K562 (cell line): Measurements from ENCODE around the gene COL23A1. TPM values are rescaled to one million over a fixed set of nuclear protein-coding genes. Genes with fewer than 3 reads are reported as not detected.
"Not testable (repeated sequence)": the region's sequence is repeated elsewhere in the genome, so short reads cannot be mapped to it uniquely, and the experiment has no call there.

Experiments used
- ATAC-seq: fragments of 200-7000 bp; cut with Tn5 transposase; 3 replicates; pipeline ENCODE4 v1.9.1; 2020; ENCODE audit warnings: moderate library complexity
- BruUV-seq: library from RNA; stranded (reverse); fragments of 400-500 nt; replicated peaks from 2 replicates; lab custom pipeline; 2021; lab: Mats Ljungman, UMichigan
- CTCF ChIA-PET: fragments of 300-600 bp; formaldehyde crosslinking; extraction: SDS; loops from one replicate; lab custom pipeline; 2021; ENCODE audit warnings: low intra/inter-chr PET ratio; lab: Yijun Ruan, JAX
- POLR2A ChIA-PET: fragments of 300-600, 350-650 bp; sonication (Branson Sonifier 250); formaldehyde crosslinking; extraction: SDS; loops from one replicate; lab custom pipeline; 2021; ENCODE audit warnings: antibody characterized with exemption, inconsistent platforms; lab: Yijun Ruan, JAX
- DNase-seq, 4 experiments: peaks; one replicate each; pipeline versions ENCODE4 v3.0.0 to v3.0.0-alpha.2; 2011 to 2018; ENCODE audit warnings: low spot score in 3 of 4, mixed read lengths in 3 of 4; ENCODE audit errors: extremely low read depth in 1 of 4
- FAIRE-seq: peaks from 2 replicates; lab custom pipeline; 2011; peaks lifted over from hg19 to GRCh38; lab: Jason Lieb, UNC
- H2AFZ ChIP-seq: 2 replicates; pipeline ENCODE4 v1.6.0; 2011; ENCODE audit warnings: low read depth, low read length, control low read depth, inconsistent platforms
- H3K27ac ChIP-seq: fragments of 200-600 bp; 3 replicates; pipeline ENCODE4 v1.8.0; 2011; ENCODE audit warnings: low read depth, mild to moderate bottlenecking, control low read depth, inconsistent platforms, low read length, moderate library complexity, mixed read lengths; ENCODE audit errors: extremely low read depth
- H3K27me3 ChIP-seq, 2 experiments: fragments of 300-600 bp in 1 of 2; 2 replicates in 1 of 2; 3 replicates in 1 of 2; pipeline versions ENCODE4 v1.6.0 to v1.8.0; 2011; ENCODE audit warnings: inconsistent platforms in 2 of 2, low read length in 2 of 2, mild to moderate bottlenecking in 1 of 2, mixed read lengths in 1 of 2, moderate library complexity in 1 of 2; ENCODE audit not compliant: control insufficient read depth in 2 of 2, insufficient read depth in 2 of 2
- H3K36me3 ChIP-seq: fragments of 300-600 bp; 3 replicates; pipeline ENCODE4 v1.8.0; 2011; ENCODE audit warnings: mild to moderate bottlenecking, low read length, inconsistent platforms; ENCODE audit not compliant: control insufficient read depth, insufficient read depth
- H3K4me1 ChIP-seq, 2 experiments: fragments of 200-600 bp in 1 of 2; replicated peaks in 1 of 2; 2 replicates in 1 of 2; 3 replicates in 1 of 2; pipeline versions ENCODE4 v1.5.1 to v1.8.0; 2011; ENCODE audit warnings: inconsistent platforms in 2 of 2, low read length in 2 of 2, mild to moderate bottlenecking in 1 of 2, mixed read lengths in 1 of 2, moderate library complexity in 1 of 2; ENCODE audit not compliant: control insufficient read depth in 2 of 2, insufficient read depth in 2 of 2
- H3K4me2 ChIP-seq: 2 replicates; pipeline ENCODE4 v1.6.1; 2011; ENCODE audit warnings: low read length, control low read depth, inconsistent platforms, mixed read lengths; ENCODE audit not compliant: insufficient read depth
- H3K4me3 ChIP-seq: fragments of 200-600 bp; sonication (generic), shearing (Covaris generic); 2 replicates; pipeline ENCODE4 v1.5.1; 2016; ENCODE audit warnings: control low read depth, inconsistent platforms
- H3K79me2 ChIP-seq: fragments of 200-600 bp; 3 replicates; pipeline ENCODE4 v1.8.0; 2011; ENCODE audit warnings: low read length, inconsistent platforms; ENCODE audit not compliant: control insufficient read depth, insufficient read depth
- H3K9ac ChIP-seq, 2 experiments: 2 replicates each; pipeline versions ENCODE4 v1.6.0 to v1.6.1; 2011; ENCODE audit warnings: low read depth in 2 of 2, low read length in 2 of 2, control low read depth in 1 of 2, inconsistent platforms in 1 of 2, mild to moderate bottlenecking in 1 of 2, mixed read lengths in 1 of 2; ENCODE audit not compliant: insufficient read depth in 1 of 2
- H3K9me1 ChIP-seq: one replicate; pipeline ENCODE4 v1.6.0; 2011; ENCODE audit warnings: inconsistent platforms, mild to moderate bottlenecking, low read length, moderate library complexity; ENCODE audit not compliant: control insufficient read depth, insufficient read depth
- H3K9me3 ChIP-seq: replicated peaks from 2 replicates; pipeline ENCODE4 v1.5.1; 2011; ENCODE audit warnings: low read depth, low read length, inconsistent platforms; ENCODE audit not compliant: control insufficient read depth, insufficient read depth
- H4K20me1 ChIP-seq: replicated peaks from 2 replicates; pipeline ENCODE4 v1.6.1; 2011; ENCODE audit warnings: low read length, inconsistent platforms, mixed read lengths; ENCODE audit not compliant: control insufficient read depth, insufficient read depth
- BHLHE40 ChIP-seq: IDR thresholded peaks from 2 replicates; pipeline ENCODE4 v1.6.1; 2011; ENCODE audit warnings: low read length, improper control_type of control experiment
- CCAR2 ChIP-seq: fragments of 200-400 bp; formaldehyde crosslinking; IDR thresholded peaks from 2 replicates; pipeline ENCODE4 v1.6.1; 2017; ENCODE audit warnings: mild to moderate bottlenecking, low read depth, low read length
- CHD1 ChIP-seq: fragments of 200-600 bp; sonication (generic); IDR thresholded peaks from one replicate; pipeline ENCODE4 v1.6.1; 2012; ENCODE audit warnings: mild to moderate bottlenecking, moderate library complexity, low read length, inconsistent platforms
- CREB3L1 ChIP-seq: fragments of 450-650 bp; IDR thresholded peaks from 2 replicates; pipeline ENCODE4 v1.6.1; 2014; ENCODE audit warnings: low read depth, mild to moderate bottlenecking, moderate library complexity, borderline replicate concordance
- DMBX1 ChIP-seq: fragments of 250-450 bp; sonication (Bioruptor Pico); IDR thresholded peaks from 2 replicates; pipeline ENCODE4 v1.8.0; 2022; ENCODE audit warnings: inconsistent platforms, mild to moderate bottlenecking, moderate library complexity, borderline replicate concordance
- FOSL1 ChIP-seq: fragments of 200-800 bp; sonication (Bioruptor generic); conservative IDR thresholded peaks from 2 replicates; pipeline ENCODE4 v1.6.1; 2016; ENCODE audit warnings: missing genetic modification characterization, missing compliant biosample characterization
- HNRNPL ChIP-seq: fragments of 200-400 bp; formaldehyde crosslinking; IDR thresholded peaks from 2 replicates; pipeline ENCODE4 v1.6.1; 2017; ENCODE audit warnings: low read depth, mild to moderate bottlenecking, low read length
- RB1 ChIP-seq: fragments of 450-650 bp; IDR thresholded peaks from 2 replicates; pipeline ENCODE4 v1.6.1; 2017; ENCODE audit warnings: low read depth, mild to moderate bottlenecking
- RBM17 ChIP-seq: fragments of 200-400 bp; formaldehyde crosslinking; IDR thresholded peaks from 2 replicates; pipeline ENCODE4 v1.6.1; 2017; ENCODE audit warnings: low read depth, mild to moderate bottlenecking, low read length, borderline replicate concordance
- SPI1 ChIP-seq: IDR thresholded peaks from 2 replicates; pipeline ENCODE4 v1.6.1; 2011; ENCODE audit warnings: low read depth, low read length, control low read depth, borderline replicate concordance
- TAF7 ChIP-seq: fragments of 450-650 bp; IDR thresholded peaks from 2 replicates; pipeline ENCODE4 v1.6.1; 2016; ENCODE audit warnings: missing genetic modification characterization, missing compliant biosample characterization
- TSC22D4 ChIP-seq: fragments of 450-650 bp; IDR thresholded peaks from 2 replicates; pipeline ENCODE4 v1.6.1; 2016; ENCODE audit warnings: missing genetic modification characterization, missing biosample characterization, control low read depth
- ZFX ChIP-seq: sonication (generic); formaldehyde crosslinking; IDR thresholded peaks from 2 replicates; pipeline ENCODE4 v1.8.0; 2022; ENCODE audit warnings: mild to moderate bottlenecking, missing genetic modification reagents, moderate library complexity
- ZNF121 ChIP-seq: sonication (generic); formaldehyde crosslinking; conservative IDR thresholded peaks from 2 replicates; pipeline ENCODE4 v1.8.0; 2022; ENCODE audit warnings: missing genetic modification reagents
- ZNF174 ChIP-seq: fragments of 250-450 bp; sonication (Bioruptor Pico); IDR thresholded peaks from 2 replicates; pipeline ENCODE4 v1.4.0; 2020; ENCODE audit warnings: mild to moderate bottlenecking
- ZNF655 ChIP-seq: fragments of 250-450 bp; sonication (Bioruptor Pico); IDR thresholded peaks from 2 replicates; pipeline ENCODE4 v1.5.0; 2021
- ZNF668 ChIP-seq: fragments of 250-450 bp; sonication (Bioruptor Pico); IDR thresholded peaks from 2 replicates; pipeline ENCODE4 v1.8.0; 2022; ENCODE audit warnings: mild to moderate bottlenecking, inconsistent platforms
- ZZZ3 ChIP-seq: fragments of 450-650 bp; IDR thresholded peaks from 2 replicates; pipeline ENCODE4 v1.6.1; 2016; ENCODE audit warnings: antibody characterized with exemption, mild to moderate bottlenecking, moderate library complexity
- WGBS: fragments of 100-300 bp; shearing (Covaris generic); methylation state at CpG from one replicate; pipeline ENCODE4 v1.1.6; 2016; ENCODE audit warnings: low coverage, mixed read lengths; ENCODE audit not compliant: insufficient coverage; ENCODE audit errors: missing lambda C conversion rate; 5-methylcytosine and 5-hydroxymethylcytosine counted together
- in situ Hi-C: fragments of 300-500 bp; cut with MboI; formaldehyde crosslinking; loops from 4 replicates; pipeline ENCODE4 v1.15.0; 2018; ENCODE audit warnings: inconsistent platforms, mixed read lengths
- intact Hi-C: fragments of 100-400 bp; cut with micrococcal nuclease; formaldehyde crosslinking; loops from 2 replicates; pipeline ENCODE4 v1.14.2; 2022
- polyA plus RNA-seq, 8 experiments: library from polyadenylated mRNA; depleted of rRNA in 4 of 8; stranded (reverse) in 5 of 8; unstranded in 3 of 8; fragments of >200 nt; fragmentation: Nextera tagmentation in 2 of 8; fragmentation: Illumina TruSeq in 1 of 8; extraction: Ambion mirVana in 2 of 8; extraction: Trizol in 1 of 8; gene quantifications; 2 replicates each; pipeline versions ENCODE4 v1.2.1 to v1.2.3, GENCODE V29; 2011 to 2014; ENCODE audit warnings: inconsistent platforms in 1 of 8, missing spikeins in 1 of 8
- total RNA-seq, 7 experiments: library from RNA; depleted of rRNA in 6 of 7; stranded (reverse); fragments of >200 nt in 6 of 7; fragmentation: Illumina TruSeq in 2 of 7; extraction: Trizol in 2 of 7; gene quantifications; 2 replicates each; pipeline versions ENCODE4 v1.2.1 to v1.2.3, GENCODE V29; 2011 to 2021; ENCODE audit warnings: low replicate concordance in 1 of 7

Gene COL23A1
- total and polyA plus RNA-seq, 9 of the 15 experiments (the other 6 are each of a cell fraction or from before 2014, with no cell fraction given): 0.09 TPM; not detected in 8

GRCh38 chr5:178256746-178257145, 333.4 kb downstream of the COL23A1 start (continued):
- TF ChIP-seq CREB3L1 (no peak), ZNF668 (CRISPR knock-in tag) (no peak), SPI1 (no peak), ZNF655 (CRISPR knock-in tag) (no peak), CHD1 (no peak), ZNF121 (CRISPR knock-in tag) (no peak), DMBX1 (CRISPR knock-in tag) (no peak), TAF7 (tag) (no peak), ZZZ3 (no peak), RBM17 (no peak), CCAR2 (no peak), HNRNPL (no peak), ZFX (CRISPR knock-in tag) (no peak), BHLHE40 (peak; percentile 69), FOSL1 (tag) (no peak), TSC22D4 (no peak), ZNF174 (CRISPR knock-in tag) (no peak), RB1 (no peak)

GRCh38 chr5:178253632-178254031, 336.6 kb downstream of the COL23A1 start:
- H3K36me3 ChIP-seq, H3K9ac ChIP-seq, H3K79me2 ChIP-seq, H3K27ac ChIP-seq, H3K4me2 ChIP-seq, H3K9me1 ChIP-seq, H4K20me1 ChIP-seq, CTCF ChIA-PET, H3K9me3 ChIP-seq, in situ Hi-C loops, DNase-seq, intact Hi-C loops, ATAC-seq, BruUV-seq, H2AFZ ChIP-seq, FAIRE-seq, H3K4me3 ChIP-seq: not testable (repeated sequence)
- 30% methylated on average over 16 of the region's 18 CpGs for WGBS
- POLR2A ChIA-PET: interaction anchor here (1.1 to 1.5 kb wide), 2 partner anchors 13 to 15 kb away, joined by 3 to 6 read pairs; no protein-coding TSS in a partner anchor
- Histone ChIP-seq H3K4me1 (peaks cover 0 to 19% of the 10 kb centered on the region in 2 experiments; a peak in 2 of 5 replicates), H3K27me3 (peaks cover 10 to 66% of the 10 kb centered on the region in 2 experiments; a peak in 3 of 5 replicates)
